ENCODE data around the gene VPS18. TPM values are rescaled to one million over a fixed set of nuclear protein-coding genes. Genes with fewer than 3 reads are reported as not detected.

The VPS18 gene
- total RNA-seq, 1 experiment from 2014 or later: 23.8 TPM

DNA sequence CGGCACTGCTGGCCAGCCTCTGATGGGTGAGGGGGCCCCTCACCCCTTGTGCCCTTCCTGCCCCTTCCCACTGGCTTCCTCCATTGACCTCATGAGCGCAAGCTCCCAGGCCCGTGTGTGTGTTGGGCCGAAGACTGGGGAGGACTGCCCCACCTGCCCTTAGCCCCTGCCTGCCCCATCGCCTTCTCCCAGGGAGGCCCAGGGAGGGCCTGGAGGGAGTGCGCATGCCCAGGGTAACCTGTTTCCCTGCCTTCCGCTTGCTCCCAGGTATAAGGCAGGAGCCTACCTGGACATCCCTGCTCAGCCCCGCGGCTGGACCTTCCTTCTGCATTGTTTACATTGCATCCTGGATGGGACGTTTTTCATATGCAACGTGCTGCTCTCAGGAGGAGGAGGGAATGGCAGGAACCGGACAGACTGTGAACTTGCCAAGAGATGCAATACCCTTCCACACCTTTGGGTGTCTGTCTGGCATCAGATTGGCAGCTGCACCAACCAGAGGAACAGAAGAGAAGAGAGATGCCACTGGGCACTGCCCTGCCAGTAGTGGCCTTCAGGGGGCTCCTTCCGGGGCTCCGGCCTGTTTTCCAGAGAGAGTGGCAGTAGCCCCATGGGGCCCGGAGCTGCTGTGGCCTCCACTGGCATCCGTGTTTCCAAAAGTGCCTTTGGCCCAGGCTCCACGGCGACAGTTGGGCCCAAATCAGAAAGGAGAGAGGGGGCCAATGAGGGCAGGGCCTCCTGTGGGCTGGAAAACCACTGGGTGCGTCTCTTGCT lies 43.7 kb downstream of the VPS18 start:
- CTCF ChIA-PET: no interaction called here
- intact Hi-C loops (cut with micrococcal nuclease; ENCODE audit: unreplicated experiment): no loop called here

DNA sequence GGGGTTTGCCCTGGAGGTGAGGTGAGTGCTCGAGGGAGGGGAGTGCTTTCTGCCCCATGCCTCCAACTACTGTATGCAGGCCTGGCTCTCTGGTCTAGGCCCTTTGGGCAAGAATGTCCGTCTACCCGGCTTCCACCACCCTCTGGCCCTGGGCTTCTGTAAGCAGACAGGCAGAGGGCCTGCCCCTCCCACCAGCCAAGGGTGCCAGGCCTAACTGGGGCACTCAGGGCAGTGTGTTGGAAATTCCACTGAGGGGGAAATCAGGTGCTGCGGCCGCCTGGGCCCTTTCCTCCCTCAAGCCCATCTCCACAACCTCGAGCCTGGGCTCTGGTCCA lies 44.3 kb downstream of the VPS18 start:
- H3K9me3 ChIP-seq (ENCODE audit: low read depth, low read length, poor library complexity, severe bottlenecking): no peaks in the 10 kb centered on the region
- H3K27me3 ChIP-seq (replicated peaks; ENCODE audit: insufficient read depth, low read depth, low read length, poor library complexity): no peaks in the 10 kb centered on the region
- POLR2A ChIA-PET (ENCODE audit: low non-redundant PET): interaction anchor here (0.6 kb wide), 1 partner anchor 11 kb away, joined by 5 read pairs; no protein-coding TSS in a partner anchor
- CTCF ChIA-PET: no interaction called here
- intact Hi-C loops (cut with micrococcal nuclease; ENCODE audit: unreplicated experiment): no loop called here
- no TSS peak for BruUV-seq (replicated peaks)
- no peak overlapping the region for H3K4me3 ChIP-seq (ENCODE audit: low read depth, low read length, poor library complexity, severe bottlenecking)
- no peak for DNase-seq (ENCODE audit: low spot score)
- no peak overlapping the region for H3K27ac ChIP-seq (ENCODE audit: low read depth, low read length, poor library complexity, severe bottlenecking)
- H3K36me3 ChIP-seq (ENCODE audit: insufficient read depth, low read length, poor library complexity, severe bottlenecking): no peaks in the 10 kb centered on the region
- peaks cover 36% of the 10 kb centered on the region for H3K4me1 ChIP-seq (ENCODE audit: insufficient read depth, low read length, poor library complexity, severe bottlenecking)
- TF ChIP-seq EZH2 (IDR thresholded peaks at IDR 0.05; ENCODE audit: borderline replicate concordance, low read depth, low read length, poor library complexity, severe bottlenecking): no peak
- TF ChIP-seq, protein P1, sequence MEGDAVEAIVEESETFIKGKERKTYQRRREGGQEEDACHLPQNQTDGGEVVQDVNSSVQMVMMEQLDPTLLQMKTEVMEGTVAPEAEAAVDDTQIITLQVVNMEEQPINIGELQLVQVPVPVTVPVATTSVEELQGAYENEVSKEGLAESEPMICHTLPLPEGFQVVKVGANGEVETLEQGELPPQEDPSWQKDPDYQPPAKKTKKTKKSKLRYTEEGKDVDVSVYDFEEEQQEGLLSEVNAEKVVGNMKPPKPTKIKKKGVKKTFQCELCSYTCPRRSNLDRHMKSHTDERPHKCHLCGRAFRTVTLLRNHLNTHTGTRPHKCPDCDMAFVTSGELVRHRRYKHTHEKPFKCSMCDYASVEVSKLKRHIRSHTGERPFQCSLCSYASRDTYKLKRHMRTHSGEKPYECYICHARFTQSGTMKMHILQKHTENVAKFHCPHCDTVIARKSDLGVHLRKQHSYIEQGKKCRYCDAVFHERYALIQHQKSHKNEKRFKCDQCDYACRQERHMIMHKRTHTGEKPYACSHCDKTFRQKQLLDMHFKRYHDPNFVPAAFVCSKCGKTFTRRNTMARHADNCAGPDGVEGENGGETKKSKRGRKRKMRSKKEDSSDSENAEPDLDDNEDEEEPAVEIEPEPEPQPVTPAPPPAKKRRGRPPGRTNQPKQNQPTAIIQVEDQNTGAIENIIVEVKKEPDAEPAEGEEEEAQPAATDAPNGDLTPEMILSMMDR (conservative IDR thresholded peaks at IDR 0.05; ENCODE audit: low read depth, low read length): no peak

More for the DNA sequence above, 43.7 kb downstream of the VPS18 start:
- BruUV-seq (replicated peaks): no TSS peak
- Histone ChIP-seq H3K9me3 (ENCODE audit: low read depth, low read length, poor library complexity, severe bottlenecking) (no peaks in the 10 kb centered on the region), H3K36me3 (ENCODE audit: insufficient read depth, low read length, poor library complexity, severe bottlenecking) (no peaks in the 10 kb centered on the region), H3K4me3 (ENCODE audit: low read depth, low read length, poor library complexity, severe bottlenecking) (no peak overlapping the region), H3K27me3 (replicated peaks; ENCODE audit: insufficient read depth, low read depth, low read length, poor library complexity) (no peaks in the 10 kb centered on the region), H3K4me1 (ENCODE audit: insufficient read depth, low read length, poor library complexity, severe bottlenecking) (peaks cover 36% of the 10 kb centered on the region), H3K27ac (ENCODE audit: low read depth, low read length, poor library complexity, severe bottlenecking) (no peak overlapping the region)
- no peak for DNase-seq (ENCODE audit: low spot score)
- POLR2A ChIA-PET (ENCODE audit: low non-redundant PET): interaction anchor here (0.6 kb wide), 1 partner anchor 10 kb away, joined by 5 read pairs; no protein-coding TSS in a partner anchor
- TF ChIP-seq EZH2 (IDR thresholded peaks at IDR 0.05; ENCODE audit: borderline replicate concordance, low read depth, low read length, poor library complexity, severe bottlenecking): no peak
- TF ChIP-seq, protein P1 (conservative IDR thresholded peaks at IDR 0.05; ENCODE audit: low read depth, low read length): peak; percentile 45

DNA sequence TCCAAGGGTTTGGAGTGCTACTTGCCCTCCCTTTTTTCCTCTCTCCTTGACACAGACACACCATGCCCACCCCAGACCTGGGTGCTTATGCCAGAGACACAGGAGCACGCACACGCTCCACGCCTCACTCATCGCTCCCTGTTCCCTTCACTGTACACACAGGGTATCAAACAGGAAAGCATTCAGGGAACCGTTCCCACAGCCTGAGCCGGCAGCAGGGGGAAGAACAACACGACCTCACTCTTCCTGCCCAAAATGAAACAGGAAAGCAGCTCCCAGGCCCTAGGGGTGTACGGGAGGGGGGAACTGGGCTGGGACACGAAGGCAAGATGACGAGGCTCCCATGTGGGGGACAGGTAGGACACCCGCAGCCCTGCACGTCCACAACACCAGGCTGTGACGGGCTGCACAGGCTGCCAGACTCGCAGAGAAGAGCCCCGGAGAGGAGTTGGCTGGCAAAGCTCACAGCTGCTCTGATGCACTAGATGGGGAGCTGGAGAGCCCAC lies 46.1 kb downstream of the VPS18 start:
- intact Hi-C loops (cut with micrococcal nuclease; ENCODE audit: unreplicated experiment): loop anchor here (1.0 kb wide), 1 partner anchor 82 kb away; no protein-coding TSS in a partner anchor
- H3K4me3 ChIP-seq (ENCODE audit: low read depth, low read length, poor library complexity, severe bottlenecking): no peak overlapping the region
- no peak overlapping the region for H3K27ac ChIP-seq (ENCODE audit: low read depth, low read length, poor library complexity, severe bottlenecking)
- H3K4me1 ChIP-seq (ENCODE audit: insufficient read depth, low read length, poor library complexity, severe bottlenecking): peaks cover 36% of the 10 kb centered on the region
- DNase-seq (ENCODE audit: low spot score): no peak
- ChIA-PET POLR2A (ENCODE audit: low non-redundant PET) (no interaction called here), CTCF (interaction anchor here (0.7 kb wide), 1 partner anchor 351 kb away, joined by 3 read pairs; no protein-coding TSS in a partner anchor)
- BruUV-seq (replicated peaks): no TSS peak
- H3K9me3 ChIP-seq (ENCODE audit: low read depth, low read length, poor library complexity, severe bottlenecking): no peaks in the 10 kb centered on the region
- TF ChIP-seq, protein P1 (conservative IDR thresholded peaks at IDR 0.05; ENCODE audit: low read depth, low read length): no peak
- TF ChIP-seq EZH2 (IDR thresholded peaks at IDR 0.05; ENCODE audit: borderline replicate concordance, low read depth, low read length, poor library complexity, severe bottlenecking): no peak
- H3K36me3 ChIP-seq (ENCODE audit: insufficient read depth, low read length, poor library complexity, severe bottlenecking): no peaks in the 10 kb centered on the region
- no peaks in the 10 kb centered on the region for H3K27me3 ChIP-seq (replicated peaks; ENCODE audit: insufficient read depth, low read depth, low read length, poor library complexity)

All from A673 (cell line).